Measurements from ENCODE around the gene SDCBP2.

DNA sequence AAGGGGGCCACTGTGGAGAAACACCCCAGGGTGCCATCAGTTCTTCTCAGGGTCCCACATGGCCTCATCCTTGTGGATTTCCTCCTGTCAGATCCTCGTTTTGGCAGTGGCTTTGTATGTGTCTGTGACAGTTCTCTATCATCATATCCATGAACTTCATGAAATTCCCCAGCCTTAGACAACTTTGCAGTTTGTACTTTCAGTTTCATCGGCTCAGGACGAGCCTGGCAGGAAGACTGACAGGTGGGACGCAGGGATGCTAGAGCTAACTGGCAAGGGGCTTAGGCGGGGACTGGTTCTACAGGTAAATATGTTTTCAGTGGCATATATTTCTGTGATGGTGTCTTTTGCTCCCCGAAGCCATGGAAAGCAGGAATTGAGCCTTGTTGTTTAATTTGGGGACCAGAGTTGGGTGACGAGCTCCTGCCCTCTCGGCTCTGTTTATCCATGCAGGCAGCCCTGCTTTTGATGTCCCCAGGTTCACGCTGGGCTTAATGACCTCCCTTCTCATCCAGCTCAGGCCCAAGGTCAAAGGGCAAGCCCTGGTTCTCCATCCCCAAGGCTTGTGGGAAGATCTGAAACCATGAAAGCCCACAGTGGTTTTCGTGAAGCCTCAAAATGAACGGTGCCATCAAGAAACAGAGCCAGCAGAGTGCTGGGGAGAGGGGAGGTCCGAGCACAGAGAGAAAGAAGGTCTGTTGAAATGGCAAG lies 11.2 kb downstream of the SDCBP2 start:
- TF ChIP-seq TAF1 (IDR thresholded peaks at IDR 0.05; ENCODE audit: low read depth, low read length): no peak
- TF ChIP-seq POLR2A (IDR thresholded peaks at IDR 0.05; ENCODE audit: low read depth, low read length): no peak
